GM23248 (cell line): ENCODE measurements around the gene C16orf92. TPM values are rescaled to one million over a fixed set of nuclear protein-coding genes. Genes with fewer than 3 reads are reported as not detected.
A peak's percentile ranks its signal among the peaks of the same experiment; 100 is the strongest.

Experiments used
- DNase-seq: peaks from one replicate; pipeline ENCODE4 v3.0.0-alpha.2; 2015
- H2AFZ ChIP-seq: fragments of 200-600 bp; sonication (generic); 2 replicates; pipeline ENCODE4 v1.6.1; 2016; ENCODE audit warnings: antibody characterized with exemption
- H3F3A ChIP-seq: fragments of 200-600 bp; sonication (generic); 2 replicates; pipeline ENCODE4 v1.6.1; 2016; ENCODE audit warnings: mild to moderate bottlenecking, antibody characterized with exemption, mixed run types; ENCODE audit not compliant: insufficient read depth
- H3K27ac ChIP-seq: fragments of 200-600 bp; sonication (generic); 2 replicates; pipeline ENCODE4 v1.5.1; 2016; ENCODE audit warnings: mild to moderate bottlenecking
- H3K27me3 ChIP-seq: fragments of 200-600 bp; sonication (generic); replicated peaks from 2 replicates; pipeline ENCODE4 v1.6.1; 2016; ENCODE audit warnings: mild to moderate bottlenecking; ENCODE audit not compliant: insufficient read depth
- H3K36me3 ChIP-seq: fragments of 200-600 bp; sonication (generic); 2 replicates; pipeline ENCODE4 v1.6.1; 2016; ENCODE audit warnings: low read depth, mild to moderate bottlenecking
- H3K4me1 ChIP-seq: fragments of 200-600 bp; sonication (generic); 2 replicates; pipeline ENCODE4 v1.6.1; 2016; ENCODE audit warnings: mild to moderate bottlenecking; ENCODE audit not compliant: insufficient read depth
- H3K4me2 ChIP-seq: fragments of 200-600 bp; sonication (generic); one replicate; pipeline ENCODE4 v1.6.1; 2016; ENCODE audit warnings: mild to moderate bottlenecking; ENCODE audit not compliant: unreplicated experiment
- H3K4me3 ChIP-seq: fragments of 200-600 bp; sonication (generic); 2 replicates; pipeline ENCODE4 v1.5.1; 2016; ENCODE audit warnings: mild to moderate bottlenecking
- H3K79me2 ChIP-seq: fragments of 200-600 bp; sonication (generic); 2 replicates; pipeline ENCODE4 v1.6.1; 2016; ENCODE audit warnings: mild to moderate bottlenecking; ENCODE audit not compliant: insufficient read depth
- H3K9ac ChIP-seq: fragments of 200-600 bp; sonication (generic); 2 replicates; pipeline ENCODE4 v1.6.1; 2016; ENCODE audit warnings: mild to moderate bottlenecking
- H3K9me2 ChIP-seq: fragments of 200-600 bp; sonication (generic); 2 replicates; pipeline ENCODE4 v1.6.1; 2016; ENCODE audit warnings: mixed run types, mild to moderate bottlenecking, moderate library complexity; ENCODE audit not compliant: insufficient read depth
- H3K9me3 ChIP-seq: fragments of 200-600 bp; sonication (generic); one replicate; pipeline ENCODE4 v1.6.1; 2017; ENCODE audit warnings: low read depth
- H4K20me1 ChIP-seq: fragments of 200-600 bp; sonication (generic); 2 replicates; pipeline ENCODE4 v1.6.0; 2016; ENCODE audit not compliant: insufficient read depth
- EZH2 ChIP-seq: fragments of 200-600 bp; sonication (generic); IDR thresholded peaks from 2 replicates; pipeline ENCODE4 v1.6.1; 2018; ENCODE audit warnings: antibody characterized with exemption, mild to moderate bottlenecking; ENCODE audit not compliant: insufficient read depth, poor library complexity, severe bottlenecking
- EZH2phosphoT487 ChIP-seq: fragments of 200-600 bp; sonication (generic); IDR thresholded peaks from 2 replicates; pipeline ENCODE4 v1.6.1; 2018; ENCODE audit warnings: antibody characterized with exemption, moderate library complexity, mild to moderate bottlenecking, low read depth; ENCODE audit not compliant: insufficient read depth
- WGBS, 2 experiments: methylation state at CpG; one replicate each; pipeline ENCODE4 v1.1.6; 2015 to 2017; ENCODE audit warnings: low lambda C conversion rate in 2 of 2, low coverage in 1 of 2; ENCODE audit errors: missing lambda C conversion rate in 2 of 2; 5-methylcytosine and 5-hydroxymethylcytosine counted together
- in situ Hi-C: fragments of 300-500 bp; cut with MboI; formaldehyde crosslinking; loops from 2 replicates; pipeline ENCODE4 v1.15.0; 2020
- polyA plus RNA-seq: library from polyadenylated mRNA; unstranded; fragments of >200 nt; fragmentation: Nextera tagmentation; extraction: Ambion mirVana; gene quantifications from 2 replicates; pipeline ENCODE4 v1.2.1, GENCODE V29; 2016
- total RNA-seq: library from RNA; depleted of rRNA; stranded (reverse); fragments of >200 nt; shearing (Covaris generic); gene quantifications from 2 replicates; pipeline ENCODE4 v1.2.3, GENCODE V29; 2014

The C16orf92 gene
- total and polyA plus RNA-seq, 2 experiments from 2014 or later = not detected

DNA sequence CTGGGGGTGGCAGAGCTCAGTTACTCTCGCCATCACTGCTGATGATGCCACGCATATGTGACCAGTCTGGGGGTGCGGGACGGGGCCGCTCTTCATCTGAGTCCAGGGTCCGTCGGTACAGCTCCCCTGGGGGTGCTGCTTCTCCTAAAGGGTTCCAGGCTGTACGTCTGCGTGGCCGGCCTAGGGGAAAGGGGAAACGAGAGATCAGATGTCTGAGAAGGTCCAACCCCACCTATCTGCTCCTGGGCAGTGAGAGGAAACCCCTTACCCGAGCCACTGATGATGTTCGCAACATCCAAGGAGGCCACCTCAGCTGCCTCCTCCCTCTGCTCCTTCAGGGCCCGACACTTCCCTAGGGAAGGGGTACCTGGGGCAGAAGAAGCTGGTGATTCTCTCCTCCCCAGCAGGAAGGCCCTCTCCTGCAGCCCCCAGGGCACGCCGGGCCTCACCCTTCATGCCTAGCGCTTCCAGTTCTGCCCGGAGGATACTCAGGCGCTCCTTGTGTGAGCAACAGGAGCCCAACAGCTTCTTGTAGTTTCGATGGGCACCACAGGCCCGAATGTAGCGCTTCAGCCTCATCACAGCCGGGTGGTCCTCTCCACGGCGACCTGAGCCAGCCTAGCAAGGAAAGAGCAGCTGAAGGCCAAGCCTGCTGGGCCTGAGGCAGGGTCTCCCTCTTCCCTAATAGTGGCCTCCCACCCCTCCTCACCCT is 29.7 kb upstream of the C16orf92 start:
- Histone ChIP-seq H3K27me3 (no peaks in the 10 kb centered on the region), H3K79me2 (peaks cover 19% of the 10 kb centered on the region), H3K9me2 (no peaks in the 10 kb centered on the region), H3K27ac (no peak overlapping the region), H3K36me3 (peaks cover 4% of the 10 kb centered on the region; the same call in 1 of the 2 replicates), H3K9ac (no peak overlapping the region), H3F3A (peaks cover 21% of the 10 kb centered on the region), H3K9me3 (no peaks in the 10 kb centered on the region), H3K4me2 (no peak overlapping the region), H3K4me1 (peaks cover 15% of the 10 kb centered on the region), H3K4me3 (no peak overlapping the region), H4K20me1 (no peaks in the 10 kb centered on the region), H2AFZ (no peak overlapping the region)
- TF ChIP-seq EZH2 = no peak
- TF ChIP-seq EZH2phosphoT487 = no peak
- 91 to 93% methylated on average over 25 of the region's 25 CpGs for WGBS, 2 experiments
- in situ Hi-C loops = no loop called here
- no peak for DNase-seq

GRCh38 chr16:29993903-29994599 is 28.9 kb upstream of the C16orf92 start:
- H3K9ac ChIP-seq = peak overlapping the region; percentile 86
- H3K9me3 ChIP-seq = no peaks in the 10 kb centered on the region
- no peaks in the 10 kb centered on the region for H3K9me2 ChIP-seq
- TF ChIP-seq EZH2 (no peak), EZH2phosphoT487 (no peak)
- WGBS, 2 experiments = 88 to 89% methylated on average over 9 of the region's 9 CpGs
- peak overlapping the region; percentile 89 for H3K4me2 ChIP-seq
- in situ Hi-C loops = no loop called here
- H2AFZ ChIP-seq = 0 out of 2 replicates have a peak overlapping the region, but pooled peaks have one; percentile 95
- H3K4me3 ChIP-seq = peak overlapping the region; percentile 91
- H4K20me1 ChIP-seq = no peaks in the 10 kb centered on the region
- H3K36me3 ChIP-seq = peaks cover 4% of the 10 kb centered on the region; the same call in 1 of the 2 replicates
- H3K79me2 ChIP-seq = peaks cover 19% of the 10 kb centered on the region
- peaks cover 15% of the 10 kb centered on the region for H3K4me1 ChIP-seq
- H3K27me3 ChIP-seq = no peaks in the 10 kb centered on the region
- DNase-seq = no peak
- H3F3A ChIP-seq = peaks cover 21% of the 10 kb centered on the region
- H3K27ac ChIP-seq = peak overlapping the region; percentile 81

- DNase-seq = peak; percentile 90
- in situ Hi-C loops = no loop called here
Measured at GRCh38 chr16:29994600-29995323, 28.2 kb upstream of the C16orf92 start.

GRCh38 chr16:29995324-29995910 is 27.6 kb upstream of the C16orf92 start, which contains the start of gene HIRIP3:
TSS of gene HIRIP3 (minus strand) at chr16:29995617. CDS start at chr16:29995605, 12 bp downstream.
- no peaks in the 10 kb centered on the region for H4K20me1 ChIP-seq
- peak within 1 kb of the TSS; percentile 89 for H3K4me2 ChIP-seq
- no peaks in the 10 kb centered on the region for H3K9me3 ChIP-seq
- H2AFZ ChIP-seq = peak within 1 kb of the TSS; percentile 95
- no peaks in the 10 kb centered on the region for H3K9me2 ChIP-seq
- H3K4me3 ChIP-seq = peak within 1 kb of the TSS; percentile 91
- H3K36me3 ChIP-seq = peaks cover 4% of the 10 kb centered on the region; the same call in 1 of the 2 replicates
- H3K79me2 ChIP-seq = peaks cover 19% of the 10 kb centered on the region
- peak within 1 kb of the TSS; percentile 81 for H3K27ac ChIP-seq
- peak; percentile 91 for DNase-seq
- no peak for TF ChIP-seq EZH2phosphoT487
- TF ChIP-seq EZH2 = no peak
- peaks cover 16% of the 10 kb centered on the region for H3F3A ChIP-seq
- H3K9ac ChIP-seq = peak within 1 kb of the TSS; percentile 86
- 0 to 1% methylated on average over 40 to 53 of the region's 53 CpGs for WGBS, 2 experiments
- H3K27me3 ChIP-seq = no peaks in the 10 kb centered on the region
- in situ Hi-C loops = no loop called here
- H3K4me1 ChIP-seq = peaks cover 15% of the 10 kb centered on the region

More at GRCh38 chr16:29994600-29995323, 28.2 kb upstream of the C16orf92 start:
- H3K27me3 ChIP-seq = no peaks in the 10 kb centered on the region
- H3K36me3 ChIP-seq = peaks cover 4% of the 10 kb centered on the region; the same call in 1 of the 2 replicates
- peak overlapping the region; percentile 86 for H3K9ac ChIP-seq
- no peaks in the 10 kb centered on the region for H3K9me2 ChIP-seq
- H3K27ac ChIP-seq = peak overlapping the region; percentile 81
- H2AFZ ChIP-seq = peak overlapping the region; percentile 95
- 3 to 4% methylated on average over 21 to 24 of the region's 24 CpGs for WGBS, 2 experiments
- H3K79me2 ChIP-seq = peaks cover 19% of the 10 kb centered on the region
- H4K20me1 ChIP-seq = no peaks in the 10 kb centered on the region
- H3K4me2 ChIP-seq = peak overlapping the region; percentile 89
- peak overlapping the region; percentile 91 for H3K4me3 ChIP-seq
- no peak for TF ChIP-seq EZH2
- no peak for TF ChIP-seq EZH2phosphoT487
- H3K9me3 ChIP-seq = no peaks in the 10 kb centered on the region
- H3K4me1 ChIP-seq = peaks cover 15% of the 10 kb centered on the region
- peaks cover 20% of the 10 kb centered on the region for H3F3A ChIP-seq
